ENCODE measurements around the gene TYSND1. TPM values are rescaled to one million over a fixed set of nuclear protein-coding genes. Genes with fewer than 3 reads are reported as not detected.

The TYSND1 gene
- total RNA-seq, 4 donors from 2014 or later = 16.7 to 32.4 (median 21.9) TPM

DNA sequence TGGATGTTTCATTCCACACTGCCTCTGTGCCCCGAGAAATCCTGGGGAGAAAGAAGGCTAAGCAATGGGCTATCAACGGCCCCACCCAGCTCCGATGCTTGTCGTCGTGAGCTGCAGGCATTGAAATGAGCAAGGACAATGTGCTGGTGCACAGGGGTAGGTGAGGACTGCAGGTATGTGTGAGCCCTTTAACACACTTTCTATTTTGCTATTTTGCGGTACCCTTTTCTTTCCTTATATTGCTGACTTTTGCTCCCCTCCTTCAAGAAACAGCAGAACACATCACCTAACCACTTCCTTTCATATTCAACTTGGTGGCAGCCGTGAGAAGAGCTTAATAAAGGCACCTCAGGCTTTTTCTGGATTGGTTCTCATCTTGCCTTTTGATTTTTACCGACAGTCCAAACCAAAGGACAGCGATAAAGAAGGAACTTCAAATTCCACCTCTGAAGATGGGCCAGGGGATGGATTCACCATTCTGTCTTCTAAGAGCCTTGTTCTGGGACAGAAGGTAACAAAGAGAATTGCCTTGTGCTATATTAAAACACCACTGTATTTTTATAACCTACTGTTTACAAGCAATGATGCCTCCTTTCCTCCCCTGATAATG is 53.1 kb downstream of the TYSND1 start:
- H3K27me3 ChIP-seq = no peaks in the 10 kb centered on the region
- no peaks in the 10 kb centered on the region for H3K4me1 ChIP-seq
- TF ChIP-seq POLR2A (IDR thresholded peaks at IDR 0.05) (no peak), CTCF (IDR thresholded peaks at IDR 0.05) (no peak)
- no peaks in the 10 kb centered on the region for H3K9me3 ChIP-seq
- WGBS, 2 donors = 74 to 77% methylated on average over 9 of the region's 9 CpGs
- peaks cover 0 to 76% (median 16%) of the 10 kb centered on the region in 3 donors for H3K36me3 ChIP-seq
- no peak for DNase-seq
- no peak overlapping the region for H3K27ac ChIP-seq
- intact Hi-C loops (cut with DNase I) = no loop called here
- H3K4me3 ChIP-seq = no peak overlapping the region

DNA sequence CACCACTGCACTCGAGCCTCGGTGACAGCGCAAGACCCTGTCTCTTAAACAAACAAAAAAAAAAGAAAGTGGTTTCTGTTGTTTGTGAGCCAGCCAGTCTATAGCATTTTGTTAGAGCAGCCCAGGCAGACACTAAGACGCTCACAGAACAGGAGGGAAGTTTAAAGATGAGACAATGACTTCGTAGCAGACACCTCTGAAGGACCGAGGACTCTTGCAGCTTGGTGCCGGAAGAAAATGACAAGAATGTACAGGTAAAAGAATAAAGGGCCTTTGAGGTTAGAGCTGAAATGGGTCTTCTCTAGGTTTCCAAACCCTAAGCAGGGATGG is 54.1 kb downstream of the TYSND1 start:
- Histone ChIP-seq H3K4me3 (no peak overlapping the region), H3K36me3 (peaks cover 0 to 65% (median 16%) of the 10 kb centered on the region in 3 donors), H3K27ac (no peak overlapping the region), H3K4me1 (no peaks in the 10 kb centered on the region), H3K27me3 (no peaks in the 10 kb centered on the region), H3K9me3 (no peaks in the 10 kb centered on the region)
- intact Hi-C loops (cut with DNase I) = no loop called here
- WGBS, 2 donors = 86 to 89% methylated on average over 7 of the region's 7 CpGs
- TF ChIP-seq CTCF (IDR thresholded peaks at IDR 0.05) (no peak), POLR2A (IDR thresholded peaks at IDR 0.05) (no peak)
- DNase-seq = no peak

GRCh38 chr10:70090951-70091350 is 55.5 kb downstream of the TYSND1 start:
- no peaks in the 10 kb centered on the region for H3K27me3 ChIP-seq
- H3K4me1 ChIP-seq = no peaks in the 10 kb centered on the region
- no peaks in the 10 kb centered on the region for H3K9me3 ChIP-seq
- H3K27ac ChIP-seq = no peak overlapping the region
- intact Hi-C loops (cut with DNase I) = no loop called here
- peaks cover 0 to 52% (median 15%) of the 10 kb centered on the region in 3 donors for H3K36me3 ChIP-seq
- TF ChIP-seq POLR2A (IDR thresholded peaks at IDR 0.05) (no peak), CTCF (IDR thresholded peaks at IDR 0.05) (no peak)
- no peak overlapping the region for H3K4me3 ChIP-seq
- DNase-seq = no peak
- 90 to 95% methylated on average over 4 to 5 of the region's 5 CpGs for WGBS, 2 donors

DNA sequence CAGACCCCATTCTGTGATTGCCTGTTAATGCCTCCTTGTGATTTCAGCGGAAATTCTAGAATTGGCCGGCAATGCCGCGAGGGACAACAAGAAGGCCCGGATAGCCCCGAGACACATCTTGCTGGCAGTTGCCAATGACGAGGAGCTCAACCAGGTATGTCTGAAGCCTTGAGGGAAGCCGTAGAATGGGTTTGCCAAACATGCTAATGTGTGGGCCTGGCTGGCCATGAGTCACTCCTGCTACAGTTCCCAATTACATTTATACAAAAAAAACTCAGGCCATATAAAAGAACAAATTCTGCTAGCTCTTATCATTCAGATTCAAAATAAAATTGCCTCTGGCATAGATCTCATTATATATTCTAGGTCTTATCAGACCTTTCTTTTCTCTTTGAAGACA is 56.5 kb downstream of the TYSND1 start:
- Histone ChIP-seq H3K27me3 (no peaks in the 10 kb centered on the region), H3K36me3 (peaks cover 0 to 43% (median 8%) of the 10 kb centered on the region in 3 donors), H3K4me3 (no peak overlapping the region), H3K27ac (no peak overlapping the region), H3K9me3 (no peaks in the 10 kb centered on the region), H3K4me1 (no peaks in the 10 kb centered on the region)
- WGBS, 2 donors = 50 to 82% methylated on average over 8 of the region's 8 CpGs
- intact Hi-C loops (cut with DNase I) = no loop called here
- no peak for DNase-seq
- no peak for TF ChIP-seq CTCF (IDR thresholded peaks at IDR 0.05)
- TF ChIP-seq POLR2A (IDR thresholded peaks at IDR 0.05) = no peak

- Histone ChIP-seq H3K27me3 (no peaks in the 10 kb centered on the region), H3K27ac (no peak overlapping the region), H3K36me3 (peaks cover 0 to 31% (median 7%) of the 10 kb centered on the region in 3 donors), H3K4me3 (no peak overlapping the region), H3K4me1 (no peaks in the 10 kb centered on the region), H3K9me3 (no peaks in the 10 kb centered on the region)
- no peak for DNase-seq
- intact Hi-C loops (cut with DNase I) = no loop called here
- TF ChIP-seq CTCF (IDR thresholded peaks at IDR 0.05) (no peak), POLR2A (IDR thresholded peaks at IDR 0.05) (no peak)
- 78 to 84% methylated on average over 3 of the region's 3 CpGs for WGBS, 2 donors
These were observed 58.2 kb downstream of the TYSND1 start for GRCh38 chr10:70088308-70088698.

Other genes starting within 250 kb of the TYSND1 start
- gene MACROH2A2, start 93.9 kb downstream of the TYSND1 start, total RNA-seq = 10 to 100 TPM; 19.8 to 32.0 (median 22.4) TPM
- gene AIFM2, start 13.9 kb downstream of the TYSND1 start, total RNA-seq = 10 to 100 TPM in 2 of 4 donors, 1 to 10 TPM in 2; 4.9 to 13.4 (median 9.3) TPM
- 10 to 100 TPM; 27.3 to 62.4 (median 45.5) TPM for gene SAR1A, start 23.8 kb upstream of the TYSND1 start, total RNA-seq
- 100 to 1,000 TPM; 129 to 210 (median 157) TPM for gene PPA1, start 86.7 kb upstream of the TYSND1 start, total RNA-seq
- gene NPFFR1, start 137.3 kb upstream of the TYSND1 start, total RNA-seq = under 1 TPM in 2 of 4 donors, not detected in 2; 0.19 to 0.32 TPM
- 1 to 10 TPM; 2.8 to 5.3 (median 4.7) TPM for gene LRRC20, start 235.9 kb upstream of the TYSND1 start, total RNA-seq

Data from esophagus squamous epithelium (tissue), 5 donors.